ENCODE data around the gene CTIF.

The CTIF gene

GRCh38 chr18:48531908-48532307 lies 6.9 kb upstream of the CTIF start:
- DNase-seq (ENCODE audit: low read depth in 1 of 2, low spot score in 1 of 2): no peak

- DNase-seq (ENCODE audit: low read depth in 1 of 2, low spot score in 1 of 2): no peak
Measured at GRCh38 chr18:48533340-48534070, 5.3 kb upstream of the CTIF start.

GRCh38 chr18:48534364-48534763 lies 4.5 kb upstream of the CTIF start:
- no peak for DNase-seq (ENCODE audit: low read depth in 1 of 2, low spot score in 1 of 2)

DNA sequence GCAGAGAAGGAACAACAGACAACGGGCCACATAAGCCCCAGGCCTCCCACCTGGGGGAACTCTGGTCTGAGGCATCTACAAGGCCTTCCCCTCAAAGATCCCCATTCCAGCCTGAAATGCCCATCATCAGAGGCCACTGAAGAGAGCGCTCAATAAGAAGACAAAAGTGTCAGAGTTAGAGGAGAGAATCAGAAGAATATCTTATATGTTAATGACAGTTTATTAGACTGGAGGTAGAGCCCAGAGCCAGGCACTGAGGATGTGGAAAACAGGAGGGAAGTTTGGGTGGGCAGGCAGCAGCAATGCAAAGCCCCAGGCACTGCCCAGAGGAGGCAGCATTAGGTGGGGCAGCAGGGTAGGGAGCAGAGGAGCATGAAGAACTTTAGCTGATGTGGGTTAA lies 2.9 kb upstream of the CTIF start:
- DNase-seq (ENCODE audit: low read depth in 1 of 2, low spot score in 1 of 2): no peak

DNA sequence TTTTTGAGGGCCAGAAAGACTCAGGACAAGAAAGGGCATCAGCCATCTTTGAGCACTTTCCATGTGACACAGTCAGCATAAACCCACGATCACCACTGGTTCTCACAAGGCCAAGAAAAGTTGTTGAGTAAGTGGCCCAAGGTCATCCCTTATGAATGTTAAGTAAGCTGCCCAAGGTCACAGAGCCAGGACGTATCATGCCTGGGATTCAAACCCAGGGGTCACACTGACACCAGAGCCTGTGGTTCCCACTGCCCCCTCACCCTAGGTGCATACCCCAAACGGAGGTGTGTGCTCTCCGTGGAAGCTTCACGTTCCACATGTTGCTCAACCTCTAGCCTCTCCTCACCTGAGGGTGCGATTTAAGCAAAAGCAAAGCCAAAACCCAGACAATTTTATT lies 2.3 kb upstream of the CTIF start:
- DNase-seq (ENCODE audit: low read depth in 1 of 2, low spot score in 1 of 2): no peak

DNA sequence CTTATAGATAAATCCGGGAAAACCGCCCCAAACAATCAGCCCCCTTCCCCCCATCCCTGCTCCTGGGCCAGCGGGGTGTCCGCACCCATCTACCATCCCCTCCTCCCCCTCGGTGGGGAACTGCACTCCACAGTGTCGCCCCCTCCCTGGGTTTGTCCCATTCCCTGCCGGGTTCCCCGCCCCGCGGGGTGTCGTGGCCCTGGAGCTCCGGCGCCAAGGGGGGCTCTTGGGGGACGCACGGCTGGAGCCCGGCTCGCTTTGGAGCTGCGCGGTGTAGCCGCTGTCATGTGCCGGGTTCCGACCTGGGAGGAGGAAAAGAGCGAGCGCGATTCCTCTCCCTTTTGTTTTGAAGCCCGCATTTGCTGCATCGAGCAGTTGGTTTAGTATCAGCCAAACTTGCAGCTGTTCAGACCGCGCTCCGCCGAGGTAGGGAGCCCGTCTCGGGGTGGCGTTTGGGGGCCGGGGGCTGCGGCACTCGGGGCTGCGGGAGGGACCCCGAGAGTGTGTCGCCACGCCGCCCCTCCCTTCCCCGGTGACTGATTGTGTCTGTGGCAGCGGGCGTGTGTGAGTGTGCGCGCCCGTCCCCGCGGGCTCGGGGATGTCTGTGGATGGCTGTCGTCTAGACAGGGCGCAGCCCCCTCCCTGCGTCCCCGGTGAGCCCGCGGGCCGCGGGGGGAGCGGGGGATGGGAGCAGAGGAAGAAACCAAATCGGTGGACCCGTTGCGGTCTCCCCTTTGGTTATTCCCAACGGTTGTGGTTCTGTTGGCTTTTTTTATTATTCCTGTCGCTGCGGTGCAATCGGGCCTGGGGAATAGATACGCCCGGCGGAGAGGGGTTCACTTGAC lies 797 bp downstream of the CTIF start:
- DNase-seq (ENCODE audit: low read depth in 1 of 2, low spot score in 1 of 2): peak in 1 of 2 donors; percentile 3

DNA sequence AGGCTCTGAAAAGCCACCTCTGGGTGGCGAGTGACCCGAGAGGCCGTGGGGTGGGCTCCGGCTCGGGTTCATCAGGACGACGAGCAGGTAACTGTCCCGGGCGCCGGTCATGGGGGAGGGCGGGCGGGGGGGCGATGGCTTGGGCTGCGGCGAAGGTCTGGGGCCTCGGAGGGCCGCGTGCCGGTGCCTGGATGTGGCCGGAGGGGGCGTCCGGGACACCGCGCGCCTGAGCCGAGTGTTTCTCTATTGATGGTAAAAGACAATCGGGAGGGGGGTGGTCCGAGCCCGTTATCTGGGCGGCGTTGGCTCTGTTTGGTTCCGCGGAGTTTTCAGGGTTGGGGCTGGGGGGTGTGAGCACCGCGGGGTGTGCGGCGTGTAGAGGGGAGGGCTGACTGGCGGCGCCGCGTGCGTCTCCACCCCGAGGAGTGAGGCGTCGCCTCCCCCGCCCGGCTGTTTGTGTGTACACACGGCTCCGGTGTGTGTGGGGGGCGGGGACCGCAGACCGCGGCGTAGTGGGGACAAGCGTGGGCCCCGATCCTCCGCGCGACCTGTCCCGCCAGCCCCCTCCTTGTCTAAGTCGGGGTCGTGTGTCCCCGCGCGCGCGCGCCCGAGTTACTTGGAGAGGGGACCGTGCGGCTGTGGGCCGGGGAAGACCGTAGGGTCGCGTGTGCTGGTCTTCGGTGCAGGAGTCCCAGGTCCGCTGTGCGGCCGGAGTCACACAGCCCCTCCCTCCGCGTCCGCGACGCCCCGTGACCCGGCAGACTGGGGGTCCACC lies 1.6 kb downstream of the CTIF start:
- peak in 1 of 2 donors; percentile 37 for DNase-seq (ENCODE audit: low read depth in 1 of 2, low spot score in 1 of 2)

DNA sequence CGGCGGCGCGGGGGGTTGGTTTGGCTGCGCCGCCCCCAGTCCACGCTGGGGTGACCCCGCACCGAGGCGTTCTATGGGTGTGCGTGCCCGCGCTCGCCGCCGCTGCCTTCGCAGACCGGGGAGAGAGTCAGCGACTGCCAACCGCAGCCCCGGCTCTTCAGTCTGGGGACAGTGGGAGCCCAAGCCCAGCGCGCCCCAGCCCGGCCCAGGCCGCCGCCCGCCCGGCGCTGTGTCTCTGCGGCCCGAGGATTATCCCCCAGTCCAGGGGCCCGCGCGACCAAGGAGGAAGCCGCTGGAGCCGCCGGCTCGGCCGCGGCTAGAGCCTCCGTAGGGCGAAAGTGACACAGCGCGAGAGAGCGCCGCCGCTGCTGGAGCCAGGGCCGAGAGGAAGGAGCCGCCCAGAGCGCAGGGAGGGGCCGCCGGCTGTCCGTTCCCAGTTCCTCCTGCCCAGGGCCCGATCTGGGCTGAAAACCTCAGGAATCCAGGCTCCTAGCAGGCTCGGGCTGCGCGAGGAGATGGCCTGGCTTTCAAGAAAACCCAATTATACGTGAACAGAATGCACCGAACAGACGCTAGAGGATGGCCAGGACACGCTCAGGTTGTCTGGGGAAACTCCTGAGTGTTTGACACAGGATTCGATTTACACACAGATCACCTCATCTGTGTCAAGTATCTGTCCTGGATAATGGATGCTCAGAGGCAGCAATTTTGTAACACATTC lies 2.4 kb downstream of the CTIF start:
- DNase-seq (ENCODE audit: low read depth in 1 of 2, low spot score in 1 of 2): no peak

DNA sequence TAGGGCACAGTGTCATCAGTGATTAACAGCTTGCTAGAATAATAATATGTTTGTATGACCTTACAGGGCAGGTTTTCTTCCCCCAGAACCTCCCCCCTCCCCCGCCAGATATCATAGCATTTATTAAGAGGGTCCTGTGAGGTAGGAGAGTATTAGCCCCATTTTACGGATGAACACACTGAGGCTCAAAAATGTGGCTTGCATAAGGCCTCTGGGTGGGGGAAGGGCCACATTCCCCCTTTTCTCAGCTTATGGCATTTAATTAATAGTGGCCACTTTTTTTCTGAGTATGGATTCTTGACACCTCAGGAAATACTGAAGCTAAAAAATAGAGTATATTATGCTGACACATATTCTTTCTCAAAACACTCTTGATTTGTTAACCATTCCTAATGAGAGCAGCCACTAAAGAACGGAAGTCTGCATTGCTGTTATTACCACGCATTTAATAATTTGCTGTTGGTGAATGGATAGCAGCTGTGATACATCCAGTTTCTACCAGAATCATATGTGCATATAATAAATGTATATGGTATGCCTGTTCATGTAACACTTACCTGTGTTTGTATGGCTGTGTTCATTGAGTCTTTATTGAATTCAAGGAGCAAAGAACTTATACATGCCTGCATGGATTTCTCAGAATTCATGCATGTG lies 3.0 kb downstream of the CTIF start:
- DNase-seq (ENCODE audit: low read depth in 1 of 2, low spot score in 1 of 2): no peak

DNA sequence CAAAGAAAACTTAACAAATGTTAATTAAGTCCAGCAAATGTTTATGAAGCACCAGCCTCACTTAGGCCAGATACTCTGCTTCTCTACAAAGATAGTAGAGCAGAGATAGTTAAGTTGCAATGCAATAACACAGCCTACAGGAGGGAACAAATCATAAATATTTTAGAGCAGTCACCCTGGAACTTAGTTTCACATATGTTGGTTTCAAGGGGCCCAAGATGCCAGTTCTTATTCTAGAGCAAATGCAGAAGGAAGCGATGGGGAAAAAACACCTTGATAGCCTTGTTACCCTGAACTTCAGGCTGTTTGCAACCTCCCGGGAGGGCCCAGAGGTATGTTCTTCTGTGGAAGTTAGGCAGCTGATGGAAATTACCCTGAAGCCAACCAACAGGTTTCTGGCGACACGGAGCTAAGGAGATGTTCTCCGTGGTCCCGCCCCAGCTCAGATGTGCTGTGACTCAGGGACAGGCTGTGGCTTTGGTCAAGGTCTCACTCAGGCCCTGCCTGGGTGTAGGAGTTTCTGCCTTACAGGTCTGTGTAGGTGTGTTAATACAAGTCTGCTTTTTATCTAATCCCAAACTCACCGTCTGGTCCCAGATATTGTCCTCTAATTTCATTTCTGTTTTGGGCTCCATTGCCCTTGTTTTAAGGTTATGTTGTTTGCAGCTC lies 3.8 kb downstream of the CTIF start:
- no peak for DNase-seq (ENCODE audit: low read depth in 1 of 2, low spot score in 1 of 2)

- no peak for DNase-seq (ENCODE audit: low read depth in 1 of 2, low spot score in 1 of 2)
Measured at GRCh38 chr18:48543228-48543627, 4.4 kb downstream of the CTIF start.

DNA sequence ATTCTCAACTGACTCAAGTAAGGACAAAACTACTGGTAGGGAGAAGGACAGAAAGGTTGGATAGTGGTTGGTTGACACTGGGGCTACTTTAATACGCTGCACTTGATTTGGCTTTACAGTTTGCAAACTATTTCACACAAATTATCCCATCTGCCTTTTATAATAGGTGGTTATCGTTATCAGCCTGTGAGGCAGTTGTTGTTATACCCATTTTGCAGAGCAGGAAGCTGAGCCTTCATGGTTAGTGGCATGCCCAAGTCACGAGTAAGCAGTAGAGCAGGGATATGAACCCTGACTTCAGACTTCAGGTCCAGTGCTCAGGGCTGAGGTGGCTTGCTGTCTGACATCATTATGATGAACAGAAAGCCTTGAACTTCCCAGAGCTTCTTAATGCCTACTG lies 5.3 kb downstream of the CTIF start:
- no peak for DNase-seq (ENCODE audit: low read depth in 1 of 2, low spot score in 1 of 2)

DNA sequence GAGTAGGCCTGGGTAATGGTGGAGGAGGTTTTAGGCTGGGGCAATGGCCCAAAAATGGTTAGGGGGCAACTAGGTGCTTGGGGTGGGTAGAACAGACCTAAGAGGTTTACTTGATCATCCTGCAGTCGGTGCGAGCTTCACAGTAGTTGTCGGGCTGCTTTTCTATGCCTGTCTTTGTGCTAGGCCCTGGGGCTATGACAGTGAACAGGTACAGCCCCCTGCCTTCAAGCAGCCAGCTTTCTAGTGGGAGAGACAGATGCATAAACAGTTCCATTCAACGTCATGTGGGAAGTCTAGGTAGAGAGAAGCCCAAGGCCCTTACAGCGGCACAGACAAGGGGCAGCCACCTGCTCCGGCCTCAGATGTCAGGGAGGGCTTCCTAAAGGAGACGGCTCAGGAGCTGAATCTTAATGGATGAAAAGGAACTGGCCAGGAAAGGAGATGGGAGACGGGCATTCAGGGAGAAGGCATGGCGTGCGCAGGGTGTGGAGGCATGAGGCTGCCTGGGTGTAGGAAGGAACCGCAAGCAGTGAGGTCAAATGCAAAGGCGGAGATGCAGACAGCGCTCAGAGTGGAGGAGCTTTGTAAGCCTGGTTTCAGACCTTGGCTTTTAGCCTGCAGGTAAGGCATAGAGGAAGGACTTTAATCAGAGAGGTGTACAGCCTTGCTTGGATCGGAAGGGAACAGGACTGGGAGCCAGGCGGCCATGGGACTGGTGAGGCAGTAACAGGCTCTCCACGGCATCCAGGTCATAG lies 6.0 kb downstream of the CTIF start:
- no peak for DNase-seq (ENCODE audit: low read depth in 1 of 2, low spot score in 1 of 2)

- no peak for DNase-seq (ENCODE audit: low read depth in 1 of 2, low spot score in 1 of 2)
Measured at GRCh38 chr18:48545757-48546321, 7.0 kb downstream of the CTIF start.

DNA sequence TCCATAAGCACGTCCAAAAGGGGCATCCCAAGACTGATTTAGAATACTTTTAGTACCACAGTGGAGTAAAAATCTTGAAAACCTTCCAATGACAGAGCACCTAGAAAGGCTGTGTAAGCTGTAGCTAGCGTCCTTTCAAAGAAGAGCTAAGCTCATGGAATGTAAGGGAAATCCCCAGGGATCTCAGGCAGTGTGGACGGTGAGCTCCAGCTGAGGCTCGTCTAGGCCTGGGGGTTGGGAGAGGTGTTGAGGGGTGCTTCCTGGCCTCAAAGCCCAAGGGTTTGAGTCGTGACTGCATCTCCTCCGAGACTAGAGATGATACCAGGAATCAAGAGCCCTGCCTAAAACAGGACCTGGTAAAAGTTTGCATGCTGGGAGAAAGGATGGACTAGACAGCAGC lies 7.6 kb downstream of the CTIF start:
- DNase-seq (ENCODE audit: low read depth in 1 of 2, low spot score in 1 of 2): no peak

GRCh38 chr18:48547531-48547981 lies 8.7 kb downstream of the CTIF start:
- DNase-seq (ENCODE audit: low read depth in 1 of 2, low spot score in 1 of 2): no peak

DNA sequence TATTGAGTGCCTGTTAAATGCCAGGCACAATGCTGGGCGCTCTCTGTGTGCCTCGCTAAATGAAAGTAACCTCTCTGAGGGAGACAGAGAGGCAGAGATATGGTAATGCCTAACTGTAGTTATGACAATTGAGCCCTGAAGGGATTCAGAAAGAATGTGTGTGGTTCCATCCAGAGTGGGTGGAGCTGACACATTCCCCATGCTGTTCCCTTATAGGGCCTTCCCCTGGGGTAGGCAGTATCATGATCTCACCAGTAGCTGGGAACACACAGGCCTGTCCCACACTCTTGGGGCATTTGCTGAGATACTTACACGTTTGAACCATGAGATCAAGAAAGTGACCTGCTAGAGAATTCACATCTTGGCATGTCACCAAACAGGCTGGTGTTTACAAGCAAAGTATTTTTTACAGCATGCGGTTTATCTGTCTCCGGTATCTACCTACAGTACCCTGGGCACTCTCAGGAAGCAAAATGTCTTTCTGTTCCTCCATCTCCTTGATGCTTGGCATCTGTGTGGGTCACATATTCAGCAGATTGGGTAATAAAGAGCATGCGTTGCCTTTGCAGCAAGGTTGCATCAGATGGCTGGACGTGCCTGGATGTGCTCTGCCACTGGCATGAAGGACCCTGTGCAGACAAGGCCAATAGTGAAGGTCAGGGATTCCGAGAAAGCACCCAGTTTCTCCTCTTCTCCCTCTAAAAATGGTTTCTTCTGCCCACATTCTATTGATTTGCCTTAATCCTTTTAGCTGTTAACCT lies 9.4 kb downstream of the CTIF start:
- DNase-seq (ENCODE audit: low read depth in 1 of 2, low spot score in 1 of 2): no peak

GRCh38 chr18:48548921-48549320 lies 10.1 kb downstream of the CTIF start:
- DNase-seq (ENCODE audit: low read depth in 1 of 2, low spot score in 1 of 2): no peak
